HL-60/S4 treated with retinoic acid at 250 ng/mL for 4 days and 3 days (cell line): ENCODE data around the gene KPNB1.

Experiments used
- in situ Hi-C: fragments of 300-500 bp; cut with MboI; formaldehyde crosslinking; loops from 2 replicates; pipeline ENCODE4 v1.7.0; 2022; ENCODE audit warnings: low sequenced_read_pairs

KPNB1 gene

DNA sequence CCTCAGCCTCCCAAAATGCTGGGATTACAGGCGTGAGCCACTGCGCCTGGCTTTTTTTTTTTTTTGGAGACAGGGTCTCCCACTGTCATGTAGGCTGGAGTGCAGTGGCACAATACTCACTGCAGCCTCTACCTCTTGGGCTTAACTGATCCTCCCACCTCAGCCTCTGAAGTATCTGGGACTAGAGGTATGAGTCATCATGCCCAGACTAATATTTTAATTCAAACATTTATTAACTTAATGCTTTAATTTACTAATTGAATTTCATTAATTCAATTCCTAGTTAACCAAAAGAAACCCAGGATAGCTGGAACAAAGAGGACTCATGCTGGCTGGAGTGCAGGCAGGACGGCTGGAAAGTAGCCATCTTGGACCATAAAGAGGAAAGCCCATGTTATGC lies 14.0 kb upstream of the KPNB1 start:
- in situ Hi-C loops, result no loop called here

- in situ Hi-C loops, result no loop called here
These were observed 13.3 kb upstream of the KPNB1 start for GRCh38 chr17:47636273-47637030.

DNA sequence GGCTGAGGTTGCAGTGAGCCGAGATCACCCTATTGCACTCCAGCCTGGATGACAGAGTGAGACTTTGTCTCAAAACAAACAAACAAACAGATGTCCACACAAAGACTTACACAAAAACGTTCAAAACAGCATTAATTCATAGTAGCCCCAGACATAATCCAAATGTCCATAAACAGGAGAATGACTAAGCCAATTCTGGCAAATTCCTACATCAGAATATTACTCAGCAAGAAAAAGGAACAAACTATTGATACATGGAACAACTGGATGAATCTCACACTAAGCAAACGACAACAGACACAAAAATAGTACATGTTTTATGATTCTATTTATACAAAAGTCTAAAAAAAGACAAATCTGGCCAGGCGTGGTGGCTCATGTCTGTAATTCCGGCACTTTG lies 10.8 kb upstream of the KPNB1 start:
- in situ Hi-C loops, result no loop called here

DNA sequence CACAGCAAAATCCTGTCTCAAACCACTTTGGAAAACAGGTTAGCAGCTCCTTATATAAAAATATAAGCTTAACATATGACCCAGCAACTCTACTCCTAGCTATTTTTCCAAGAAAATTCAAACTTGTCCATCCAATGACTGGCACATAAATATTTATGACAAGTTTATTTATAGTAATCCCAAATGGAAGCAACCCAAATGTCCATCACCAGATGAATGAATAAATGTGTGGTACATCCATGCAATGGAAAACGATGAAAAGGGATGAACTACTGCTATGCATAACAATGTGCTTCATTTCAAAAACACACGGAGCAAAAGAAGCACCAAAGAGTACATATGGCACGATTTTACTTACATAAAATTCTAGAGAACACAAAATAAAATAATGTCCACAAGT lies 9.6 kb upstream of the KPNB1 start:
- in situ Hi-C loops, result no loop called here

DNA sequence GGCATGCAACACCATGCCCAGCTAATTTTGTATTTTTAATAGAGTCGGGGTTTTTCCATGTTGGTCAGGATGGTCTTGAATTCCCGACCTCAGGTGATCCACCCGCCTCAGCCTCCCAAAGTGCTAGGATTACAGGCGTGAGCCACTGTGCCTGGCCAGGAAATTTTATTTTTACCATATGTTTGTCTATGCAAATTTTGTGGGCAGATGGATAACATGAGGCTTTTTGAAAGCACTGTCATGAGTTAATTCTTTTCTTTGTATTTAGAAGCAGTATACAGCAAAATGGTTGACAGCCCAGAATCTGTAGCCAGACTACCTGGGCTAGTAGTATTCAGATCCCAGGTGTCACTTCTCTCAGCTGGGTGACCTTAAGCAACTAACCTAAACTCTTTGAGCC lies 8.5 kb upstream of the KPNB1 start:
- in situ Hi-C loops, result no loop called here

GRCh38 chr17:47643116-47643515 lies 6.6 kb upstream of the KPNB1 start:
- in situ Hi-C loops, result no loop called here

DNA sequence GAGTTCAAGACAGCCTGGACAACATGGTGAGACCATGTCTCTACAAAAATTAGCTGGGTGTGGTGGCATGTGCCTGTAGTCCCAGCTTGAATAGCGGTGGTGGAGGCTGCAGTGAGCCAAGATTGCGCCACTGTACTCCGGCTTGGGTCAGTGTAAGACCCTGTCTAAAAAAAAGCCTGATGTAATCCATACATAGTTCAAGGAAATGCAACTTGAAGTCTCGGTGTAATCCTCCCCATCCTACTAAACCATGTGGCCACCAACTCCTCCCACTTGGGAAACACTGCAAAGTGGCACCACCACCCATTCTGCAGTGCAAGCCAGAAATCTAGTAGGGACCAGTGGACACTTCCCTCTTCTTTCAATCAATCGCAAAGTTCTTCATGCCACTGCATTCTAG lies 5.4 kb upstream of the KPNB1 start:
- in situ Hi-C loops, result no loop called here

DNA sequence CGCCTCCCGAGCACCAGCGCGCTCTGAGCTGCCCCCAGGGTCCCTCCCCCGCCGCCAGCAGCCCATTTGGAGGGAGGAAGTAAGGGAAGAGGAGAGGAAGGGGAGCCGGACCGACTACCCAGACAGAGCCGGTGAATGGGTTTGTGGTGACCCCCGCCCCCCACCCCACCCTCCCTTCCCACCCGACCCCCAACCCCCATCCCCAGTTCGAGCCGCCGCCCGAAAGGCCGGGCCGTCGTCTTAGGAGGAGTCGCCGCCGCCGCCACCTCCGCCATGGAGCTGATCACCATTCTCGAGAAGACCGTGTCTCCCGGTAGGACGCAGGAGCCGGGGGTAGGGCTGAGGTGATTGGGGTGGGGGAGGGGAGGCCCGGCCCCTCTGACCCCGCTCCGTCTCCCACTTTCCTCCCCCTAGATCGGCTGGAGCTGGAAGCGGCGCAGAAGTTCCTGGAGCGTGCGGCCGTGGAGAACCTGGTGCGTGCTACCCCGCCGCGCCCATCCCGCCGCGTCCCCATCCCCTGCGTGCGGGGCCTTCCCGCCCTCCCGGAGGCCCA lies 329 bp downstream of the KPNB1 start:
- in situ Hi-C loops, result no loop called here

GRCh38 chr17:47650525-47651522 lies 1.1 kb downstream of the KPNB1 start:
- in situ Hi-C loops, result no loop called here

DNA sequence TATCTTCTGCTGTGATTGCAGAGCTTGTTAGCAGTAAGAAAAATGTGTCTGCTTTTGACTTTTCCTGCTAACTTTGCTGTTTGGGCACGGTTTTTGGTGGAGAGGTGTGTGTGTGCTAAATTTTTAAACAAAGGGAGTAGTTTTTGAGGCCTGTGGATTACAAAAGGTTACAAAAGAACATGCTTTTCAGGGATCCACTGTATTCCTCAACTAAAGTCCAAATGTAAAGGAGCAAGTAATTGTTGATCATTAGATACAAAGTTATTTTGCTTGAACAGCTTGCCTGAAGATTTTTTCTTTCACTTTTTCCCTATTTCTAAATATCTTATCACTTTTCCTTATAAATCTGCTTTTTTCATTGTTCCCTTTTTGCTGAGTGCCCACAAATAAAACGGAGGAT lies 2.0 kb downstream of the KPNB1 start:
- in situ Hi-C loops, result no loop called here

DNA sequence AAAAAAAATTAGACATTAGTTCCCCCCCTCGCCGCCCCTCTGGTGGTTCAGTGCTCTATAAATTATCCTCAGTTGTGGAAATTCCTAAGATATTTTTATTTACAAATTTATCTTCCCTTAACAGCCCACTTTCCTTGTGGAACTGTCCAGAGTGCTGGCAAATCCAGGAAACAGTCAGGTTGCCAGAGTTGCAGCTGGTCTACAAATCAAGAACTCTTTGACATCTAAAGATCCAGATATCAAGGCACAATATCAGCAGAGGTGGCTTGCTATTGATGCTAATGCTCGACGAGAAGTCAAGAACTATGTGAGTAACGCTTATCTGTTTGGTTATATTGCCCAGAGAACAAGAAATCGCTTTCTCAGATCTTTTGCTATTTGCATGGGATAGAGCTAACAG lies 2.9 kb downstream of the KPNB1 start:
- in situ Hi-C loops, result no loop called here

- in situ Hi-C loops, result no loop called here
These were observed 3.7 kb downstream of the KPNB1 start for GRCh38 chr17:47653442-47653841.

GRCh38 chr17:47654991-47655390 lies 5.3 kb downstream of the KPNB1 start:
- in situ Hi-C loops, result no loop called here

DNA sequence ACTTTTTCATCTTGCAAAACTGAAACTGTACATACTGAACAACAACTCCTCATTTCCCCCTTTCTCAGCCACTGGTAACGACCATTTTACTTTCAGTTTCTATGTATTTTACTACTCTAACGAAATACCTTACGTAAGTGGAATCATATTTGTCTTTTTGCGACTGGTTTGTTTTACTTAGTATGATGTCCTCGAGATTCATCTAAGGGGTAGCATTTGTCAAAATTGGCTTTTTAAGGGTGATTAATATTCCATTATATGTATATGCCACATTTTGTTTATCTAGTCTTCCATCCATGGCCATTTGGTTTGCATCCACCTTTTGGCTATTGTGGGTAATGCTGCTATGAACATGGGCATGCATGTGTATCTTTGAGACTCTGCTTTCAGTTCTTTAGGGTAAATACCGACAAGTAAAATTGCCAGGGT lies 10.4 kb downstream of the KPNB1 start:
- in situ Hi-C loops, result no loop called here

- in situ Hi-C loops, result no loop called here
These were observed 14.3 kb downstream of the KPNB1 start for GRCh38 chr17:47663912-47664623.

- in situ Hi-C loops, result no loop called here
These were observed 14.9 kb downstream of the KPNB1 start for GRCh38 chr17:47664624-47664941.

GRCh38 chr17:47665655-47666054 lies 15.9 kb downstream of the KPNB1 start:
- in situ Hi-C loops, result no loop called here

- in situ Hi-C loops, result no loop called here
These were observed 19.4 kb downstream of the KPNB1 start for GRCh38 chr17:47669081-47669480.

- in situ Hi-C loops, result no loop called here
These were observed 20.3 kb downstream of the KPNB1 start for GRCh38 chr17:47670064-47670463.

GRCh38 chr17:47674499-47674898 lies 24.8 kb downstream of the KPNB1 start:
- in situ Hi-C loops, result no loop called here
